Measurements from ENCODE around the gene CLMN. TPM values are rescaled to one million over a fixed set of nuclear protein-coding genes. Genes with fewer than 3 reads are reported as not detected.

The CLMN gene
- total and polyA plus RNA-seq, 2 of the 8 experiments (the other 6 are each of a cell fraction or from before 2014, with no cell fraction given) = 1.6 to 8.2 TPM

GRCh38 chr14:95157327-95158189 is 162.2 kb downstream of the CLMN start, which contains the start of gene DICER1:
TSS of gene DICER1 (minus strand) at chr14:95157529. CDS start at chr14:95133458, 24,071 bp downstream.
- peak within 1 kb of the TSS; percentile 71 to 94 (median 85) for H3K9ac ChIP-seq (replicated peaks in 1 of 4; ENCODE audit: extremely low read depth in 1 of 4, low read depth in 3 of 4, low read length in 3 of 4)
- H2BK5ac ChIP-seq (ENCODE audit: low read depth, low read length) = peak within 1 kb of the TSS; percentile 46
- peak within 1 kb of the TSS; percentile 66 to 83 for H3K4me2 ChIP-seq (ENCODE audit: insufficient read depth in 1 of 2, low read depth in 2 of 2, low read length in 2 of 2)
- peak within 1 kb of the TSS; percentile 57; the same call in 1 of the 2 replicates for H3K18ac ChIP-seq (ENCODE audit: extremely low read depth, low read length)
- peak within 1 kb of the TSS; percentile 59 for H2AFZ ChIP-seq (ENCODE audit: low read length)
- H2AK5ac ChIP-seq (ENCODE audit: low read depth, low read length) = no peak within 1 kb of the TSS; the same call in none of the 2 replicates
- peak within 1 kb of the TSS; percentile 74; the same call in 1 of the 2 replicates for H3K27ac ChIP-seq (ENCODE audit: low read depth, low read length)
- peak within 1 kb of the TSS; percentile 80 for H4K5ac ChIP-seq (ENCODE audit: insufficient read length, low read depth, low read length)
- peaks cover 0 to 3% of the 10 kb centered on the region in 2 experiments for H4K20me1 ChIP-seq (replicated peaks in 1 of 2; ENCODE audit: control insufficient read depth in 1 of 2, insufficient read depth in 2 of 2, low read length in 2 of 2)
- H2BK15ac ChIP-seq (ENCODE audit: low read length) = no peak within 1 kb of the TSS; the same call in 1 of the 2 replicates
- DNase-seq (ENCODE audit: low read depth in 1 of 2, low spot score in 2 of 2) (peak; percentile 50 to 98), FAIRE-seq (no peak)
- H3K4ac ChIP-seq (replicated peaks; ENCODE audit: insufficient read length, low read depth, low read length) = peak within 1 kb of the TSS; percentile 12
- no peak within 1 kb of the TSS for H2BK12ac ChIP-seq (ENCODE audit: low read depth, low read length)
- no peak within 1 kb of the TSS for H2BK120ac ChIP-seq (replicated peaks; ENCODE audit: low read depth, low read length)
- no peak within 1 kb of the TSS for H3K23ac ChIP-seq (ENCODE audit: insufficient read length)
- no peak within 1 kb of the TSS for H3K14ac ChIP-seq (ENCODE audit: insufficient read length)
- peaks cover 4% of the 10 kb centered on the region; the same call in 1 of the 2 replicates for H3K23me2 ChIP-seq (ENCODE audit: low read depth, low read length)
- peaks cover 1 to 5% (median 2%) of the 10 kb centered on the region in 4 experiments; a peak in 3 of 7 replicates for H3K4me1 ChIP-seq (replicated peaks in 1 of 4; ENCODE audit: control insufficient read depth in 3 of 4, insufficient read depth in 4 of 4, low read length in 3 of 4)
- peaks cover 10 to 41% of the 10 kb centered on the region in 2 experiments for H3K79me2 ChIP-seq (ENCODE audit: control insufficient read depth in 1 of 2, insufficient read depth in 2 of 2, low read length in 2 of 2)
- H3K4me3 ChIP-seq (ENCODE audit: extremely low read depth in 1 of 4, insufficient read depth in 2 of 4, low read depth in 3 of 4, low read length in 4 of 4) = peak within 1 kb of the TSS; percentile 71 to 82 (median 77)
- peaks cover 3% of the 10 kb centered on the region; the same call in 1 of the 2 replicates for H3K79me1 ChIP-seq (ENCODE audit: low read depth, low read length)
- H3K36me3 ChIP-seq (ENCODE audit: control insufficient read depth in 2 of 4, insufficient read depth in 4 of 4, low read length in 3 of 4) = no peaks in the 10 kb centered on the region; a peak in 1 of 8 replicates
- H3K9me3 ChIP-seq (ENCODE audit: insufficient read depth in 2 of 2, low read depth in 1 of 2, low read length in 1 of 2) = no peaks in the 10 kb centered on the region; a peak in 1 of 4 replicates
- H4K91ac ChIP-seq (replicated peaks; ENCODE audit: insufficient read length, low read length) = peak within 1 kb of the TSS; percentile 63
- H4K8ac ChIP-seq (ENCODE audit: extremely low read depth, insufficient read depth, low read length) = peak within 1 kb of the TSS; percentile 97; the same call in 1 of the 2 replicates
- H3K56ac ChIP-seq (replicated peaks; ENCODE audit: insufficient read length, low read depth, low read length) = peak within 1 kb of the TSS; percentile 75
- no peaks in the 10 kb centered on the region for H3K27me3 ChIP-seq (replicated peaks in 1 of 4; ENCODE audit: control insufficient read depth in 3 of 4, extremely low read depth in 1 of 4, insufficient read depth in 3 of 4, low read length in 3 of 4)
- no peak within 1 kb of the TSS for H2BK20ac ChIP-seq (ENCODE audit: low read length)
- ChIA-PET CTCF (ENCODE audit: partially characterized antibody) (no interaction called here), POLR2A (ENCODE audit: partially characterized antibody) (interaction anchor here (0.7 to 2.1 kb wide), 10 partner anchors 12 to 204 kb away, joined by 3 to 6 read pairs (median 3); no protein-coding TSS in a partner anchor)
- 1% methylated on average over 56 of the region's 77 CpGs; no CpG with 5 or more reads in 1 of the 2 experiments for WGBS, 2 experiments (ENCODE audit: extremely low coverage in 1 of 2, insufficient coverage in 1 of 2, insufficient read length in 1 of 2, insufficient replicate concordance in 2 of 2, low coverage in 1 of 2, low lambda C conversion rate in 2 of 2, missing lambda C conversion rate in 1 of 2)
- TF ChIP-seq BCL11A (IDR thresholded peaks at IDR 0.05; ENCODE audit: low read depth in 2 of 2, low read length in 2 of 2) (no peak), NANOG (IDR thresholded peaks at IDR 0.05; ENCODE audit: insufficient read depth, low read depth, low read length, poor library complexity, severe bottlenecking) (peak; percentile 22), FOSL1 (IDR thresholded peaks at IDR 0.05; ENCODE audit: insufficient read depth, low read depth, low read length) (peak; percentile 96), CHD2 (IDR thresholded peaks at IDR 0.05; ENCODE audit: low read length) (peak; percentile 73), HDAC2 (IDR thresholded peaks at IDR 0.05; ENCODE audit: borderline replicate concordance in 1 of 2, low read depth in 2 of 2, low read length in 2 of 2) (no peak), SP1 (IDR thresholded peaks at IDR 0.05; ENCODE audit: low read depth, low read length) (peak; percentile 77), CHD1 (IDR thresholded peaks at IDR 0.05; ENCODE audit: low read depth, low read length) (no peak), BRCA1 (IDR thresholded peaks at IDR 0.05; ENCODE audit: low read depth, low read length) (no peak), SIRT6 (IDR thresholded peaks at IDR 0.05; ENCODE audit: low read length) (no peak), CTBP2 (IDR thresholded peaks at IDR 0.05; ENCODE audit: borderline replicate concordance, insufficient read depth, insufficient read length, low read length) (no peak), CBX8 (IDR thresholded peaks at IDR 0.05; ENCODE audit: borderline replicate concordance, low read depth, low read length) (no peak)

Measured in H1 (cell line).